ENCODE data around the gene KIF16B. TPM values are rescaled to one million over a fixed set of nuclear protein-coding genes. Genes with fewer than 3 reads are reported as not detected.

Gene KIF16B
- total and polyA plus RNA-seq, 2 of the 8 experiments (the other 6 are each of a cell fraction or from before 2014, with no cell fraction given), result 3.0 to 9.2 TPM

- TF ChIP-seq EGR1 (IDR thresholded peaks at IDR 0.05; ENCODE audit: borderline replicate concordance, low read depth, low read length), result no peak
- no peak for TF ChIP-seq POU5F1 (IDR thresholded peaks at IDR 0.05; ENCODE audit: low read depth, low read length)
- no peak for TF ChIP-seq RAD21 (IDR thresholded peaks at IDR 0.05 in 1 of 2, conservative IDR thresholded peaks at IDR 0.05 in 1 of 2; ENCODE audit: low read depth in 2 of 2, low read length in 2 of 2)
- TF ChIP-seq POLR2AphosphoS5 (IDR thresholded peaks at IDR 0.05; ENCODE audit: low read depth, low read length), result no peak
These were observed 38.6 kb upstream of the KIF16B start (continued) for GRCh38 chr20:16611817-16612216.

Measured in H1 (cell line).